GM12891 (cell line): ENCODE measurements around the gene CFAP97D1.

ENCODE experiments used
- DNase-seq: peaks from one replicate; pipeline ENCODE4 v3.0.0; 2011; ENCODE audit warnings: low spot score; ENCODE audit not compliant: insufficient read length
- FAIRE-seq: peaks from 2 replicates; lab custom pipeline; 2011; peaks lifted over from hg19 to GRCh38; lab: Jason Lieb, UNC
- PAX5 ChIP-seq: IDR thresholded peaks from 2 replicates; pipeline ENCODE4 v1.6.1; 2011; ENCODE audit warnings: low read length, moderate library complexity, mild to moderate bottlenecking; ENCODE audit not compliant: insufficient read depth, severe bottlenecking
- POLR2A ChIP-seq: IDR thresholded peaks from 2 replicates; pipeline ENCODE4 v1.6.1; 2011; ENCODE audit warnings: low read depth, low read length, control low read depth
- POLR2AphosphoS5 ChIP-seq: IDR thresholded peaks from 2 replicates; pipeline ENCODE4 v1.6.1; 2011; ENCODE audit warnings: low read depth, low read length, control low read depth
- POU2F2 ChIP-seq: IDR thresholded peaks from 2 replicates; pipeline ENCODE4 v1.6.1; 2011; ENCODE audit warnings: low read depth, mild to moderate bottlenecking, control low read depth, low read length, moderate library complexity
- SPI1 ChIP-seq: IDR thresholded peaks from 2 replicates; pipeline ENCODE4 v1.6.1; 2011; ENCODE audit warnings: low read depth, low read length, control low read depth
- TAF1 ChIP-seq: IDR thresholded peaks from 2 replicates; pipeline ENCODE4 v1.6.1; 2011; ENCODE audit warnings: low read depth, low read length, control low read depth

CFAP97D1 gene

DNA sequence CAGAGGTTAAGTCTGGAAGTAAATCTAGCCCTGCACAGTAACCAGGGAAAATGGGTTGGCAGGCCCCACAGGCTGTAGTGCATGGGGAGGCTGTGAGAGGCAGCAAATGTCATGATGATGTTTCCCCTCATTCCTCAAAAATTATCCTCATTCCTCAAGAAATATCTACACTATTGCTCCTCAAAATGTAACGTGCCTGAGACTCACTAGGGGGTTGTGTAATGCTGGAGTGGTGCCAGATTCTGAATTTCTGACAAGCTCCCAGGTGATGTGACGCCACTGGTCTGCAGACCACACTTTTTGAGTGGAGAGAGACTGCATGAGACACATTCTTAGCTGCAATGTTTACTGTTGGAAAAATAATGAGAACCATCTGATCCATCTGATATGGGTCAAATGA lies 53.9 kb downstream of the CFAP97D1 start:
- DNase-seq, result no peak
- no peak for FAIRE-seq
- TF ChIP-seq POLR2AphosphoS5, result no peak
- TF ChIP-seq POLR2A, result no peak
- no peak for TF ChIP-seq TAF1
- no peak for TF ChIP-seq PAX5
- no peak for TF ChIP-seq POU2F2
- no peak for TF ChIP-seq SPI1
